Loucy (cell line): Measurements from ENCODE around the gene RPL31.

Experiments used
- EZH2phosphoT487 ChIP-seq: fragments of 200-600 bp; IDR thresholded peaks from 2 replicates; pipeline ENCODE4 v1.6.1; 2018; ENCODE audit warnings: antibody characterized with exemption, mild to moderate bottlenecking, moderate library complexity, borderline replicate concordance
- TF ChIP-seq, protein P1 (sequence below): fragments of 200-600 bp; sonication (generic); conservative IDR thresholded peaks from 2 replicates; pipeline ENCODE4 v1.5.1; 2014; ENCODE audit warnings: mild to moderate bottlenecking, antibody characterized with exemption, low read length

DNA sequence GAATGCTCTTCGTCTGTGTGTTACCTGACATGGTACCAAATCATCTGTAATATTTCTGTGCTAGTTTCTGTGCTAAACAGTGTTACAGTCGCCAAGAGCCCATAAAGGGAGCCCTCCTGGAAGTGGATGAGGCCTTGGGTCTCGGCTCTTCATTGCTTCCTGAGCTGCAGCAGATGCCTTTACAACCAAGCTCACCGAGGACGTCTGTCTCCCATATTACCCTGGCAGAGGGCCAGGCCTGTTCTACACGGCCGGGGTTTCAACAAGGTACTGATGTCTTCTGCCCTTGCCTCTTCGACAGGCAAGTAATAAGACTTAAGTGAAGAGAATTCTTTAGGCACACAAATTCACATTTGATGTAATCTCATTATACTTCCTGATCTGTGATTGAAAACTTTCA is 16.8 kb downstream of the RPL31 start:
- TF ChIP-seq, protein P1, sequence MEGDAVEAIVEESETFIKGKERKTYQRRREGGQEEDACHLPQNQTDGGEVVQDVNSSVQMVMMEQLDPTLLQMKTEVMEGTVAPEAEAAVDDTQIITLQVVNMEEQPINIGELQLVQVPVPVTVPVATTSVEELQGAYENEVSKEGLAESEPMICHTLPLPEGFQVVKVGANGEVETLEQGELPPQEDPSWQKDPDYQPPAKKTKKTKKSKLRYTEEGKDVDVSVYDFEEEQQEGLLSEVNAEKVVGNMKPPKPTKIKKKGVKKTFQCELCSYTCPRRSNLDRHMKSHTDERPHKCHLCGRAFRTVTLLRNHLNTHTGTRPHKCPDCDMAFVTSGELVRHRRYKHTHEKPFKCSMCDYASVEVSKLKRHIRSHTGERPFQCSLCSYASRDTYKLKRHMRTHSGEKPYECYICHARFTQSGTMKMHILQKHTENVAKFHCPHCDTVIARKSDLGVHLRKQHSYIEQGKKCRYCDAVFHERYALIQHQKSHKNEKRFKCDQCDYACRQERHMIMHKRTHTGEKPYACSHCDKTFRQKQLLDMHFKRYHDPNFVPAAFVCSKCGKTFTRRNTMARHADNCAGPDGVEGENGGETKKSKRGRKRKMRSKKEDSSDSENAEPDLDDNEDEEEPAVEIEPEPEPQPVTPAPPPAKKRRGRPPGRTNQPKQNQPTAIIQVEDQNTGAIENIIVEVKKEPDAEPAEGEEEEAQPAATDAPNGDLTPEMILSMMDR: no peak
- TF ChIP-seq EZH2phosphoT487: no peak
